SW480 (cell line): ENCODE results near the gene FOXO3.

Experiments
- DNase-seq: peaks from one replicate; pipeline ENCODE4 v3.0.0-alpha.2; 2016; ENCODE audit warnings: low spot score

The FOXO3 gene

GRCh38 chr6:108596956-108597355, 36.2 kb downstream of the FOXO3 start:
- no peak for DNase-seq

- DNase-seq = no peak
Measured at GRCh38 chr6:108597572-108598304, 37.0 kb downstream of the FOXO3 start.

GRCh38 chr6:108598305-108598863, 37.7 kb downstream of the FOXO3 start:
- DNase-seq = no peak

- no peak for DNase-seq
Measured at GRCh38 chr6:108604156-108604555, 43.4 kb downstream of the FOXO3 start.

- DNase-seq = no peak
Measured at GRCh38 chr6:108606250-108606690, 45.6 kb downstream of the FOXO3 start.

GRCh38 chr6:108608453-108609275, 47.9 kb downstream of the FOXO3 start:
- no peak for DNase-seq

GRCh38 chr6:108609276-108609769, 48.6 kb downstream of the FOXO3 start:
- no peak for DNase-seq

- DNase-seq = no peak
Measured at GRCh38 chr6:108610270-108610839, 49.6 kb downstream of the FOXO3 start.

GRCh38 chr6:108610957-108611586, 50.4 kb downstream of the FOXO3 start:
- no peak for DNase-seq

GRCh38 chr6:108612852-108613251, 52.1 kb downstream of the FOXO3 start:
- no peak for DNase-seq

GRCh38 chr6:108616544-108616943, 55.8 kb downstream of the FOXO3 start:
- DNase-seq = no peak

GRCh38 chr6:108616973-108617372, 56.3 kb downstream of the FOXO3 start:
- no peak for DNase-seq

GRCh38 chr6:108618623-108619152, 58.0 kb downstream of the FOXO3 start:
- no peak for DNase-seq

- DNase-seq = no peak
Measured at GRCh38 chr6:108619431-108620197, 58.9 kb downstream of the FOXO3 start.

- DNase-seq = no peak
Measured at GRCh38 chr6:108621117-108621516, 60.4 kb downstream of the FOXO3 start.

GRCh38 chr6:108622641-108623298, 62.1 kb downstream of the FOXO3 start:
- DNase-seq = no peak

GRCh38 chr6:108623995-108624394, 63.3 kb downstream of the FOXO3 start:
- no peak for DNase-seq

GRCh38 chr6:108625581-108625980, 64.9 kb downstream of the FOXO3 start:
- no peak for DNase-seq

- no peak for DNase-seq
Measured at GRCh38 chr6:108626777-108627176, 66.1 kb downstream of the FOXO3 start.
